Astrocyte of the spinal cord (primary cell): ENCODE results near the gene CELF3.
A peak's percentile ranks its signal among the peaks of the same experiment; 100 is the strongest.

ENCODE experiments used
- DNase-seq: peaks from one replicate; pipeline ENCODE4 v3.0.0; 2011; ENCODE audit warnings: low read depth, low spot score
- H3K4me3 ChIP-seq: 2 replicates; pipeline ENCODE4 v1.5.1; 2011; ENCODE audit warnings: low read depth, mild to moderate bottlenecking, low read length, moderate library complexity
- in situ Hi-C: cut with HindIII; loops from 2 replicates; pipeline ENCODE4 v1.10.0; 2017; ENCODE audit warnings: low sequenced_read_pairs
- TF ChIP-seq, protein P1 (sequence below): IDR thresholded peaks from 2 replicates; pipeline ENCODE4 v1.5.1; 2012; ENCODE audit warnings: low read depth, mild to moderate bottlenecking, low read length, inconsistent platforms

The CELF3 gene

DNA sequence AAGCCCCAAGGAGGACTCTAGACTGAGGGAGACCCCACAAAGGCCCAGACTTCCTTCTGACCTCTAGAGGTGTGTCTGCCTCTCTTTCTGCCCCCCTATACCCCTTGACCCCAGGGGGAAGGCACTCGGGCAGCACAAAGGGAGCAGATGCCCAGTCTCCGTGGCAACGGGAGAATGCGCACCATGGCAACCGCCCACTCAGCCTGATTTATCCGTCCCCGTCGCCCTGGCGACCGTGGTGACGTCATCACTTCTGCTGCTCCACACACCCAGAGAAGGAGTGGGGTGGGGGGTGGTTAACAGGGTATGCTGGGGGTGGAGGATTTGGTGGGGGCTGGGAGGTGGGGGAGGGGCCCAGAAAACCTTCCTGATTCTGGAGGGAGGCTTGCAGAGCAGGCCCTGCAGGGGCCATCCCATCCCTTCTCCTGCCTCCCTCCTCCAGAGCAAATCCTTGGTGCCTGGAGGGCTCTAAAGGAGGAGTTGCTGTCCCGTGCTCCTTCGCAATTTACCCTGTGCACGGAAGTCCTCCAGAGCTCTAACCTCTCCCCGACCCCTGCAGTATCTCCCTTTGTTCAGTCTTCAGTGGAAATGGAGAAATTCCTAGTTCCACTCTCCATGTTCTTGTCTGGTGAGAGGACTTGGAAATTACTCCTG, 6.3 kb downstream of the CELF3 start:
- DNase-seq: peak; percentile 20
- no peak overlapping the region for H3K4me3 ChIP-seq
- TF ChIP-seq, protein P1, sequence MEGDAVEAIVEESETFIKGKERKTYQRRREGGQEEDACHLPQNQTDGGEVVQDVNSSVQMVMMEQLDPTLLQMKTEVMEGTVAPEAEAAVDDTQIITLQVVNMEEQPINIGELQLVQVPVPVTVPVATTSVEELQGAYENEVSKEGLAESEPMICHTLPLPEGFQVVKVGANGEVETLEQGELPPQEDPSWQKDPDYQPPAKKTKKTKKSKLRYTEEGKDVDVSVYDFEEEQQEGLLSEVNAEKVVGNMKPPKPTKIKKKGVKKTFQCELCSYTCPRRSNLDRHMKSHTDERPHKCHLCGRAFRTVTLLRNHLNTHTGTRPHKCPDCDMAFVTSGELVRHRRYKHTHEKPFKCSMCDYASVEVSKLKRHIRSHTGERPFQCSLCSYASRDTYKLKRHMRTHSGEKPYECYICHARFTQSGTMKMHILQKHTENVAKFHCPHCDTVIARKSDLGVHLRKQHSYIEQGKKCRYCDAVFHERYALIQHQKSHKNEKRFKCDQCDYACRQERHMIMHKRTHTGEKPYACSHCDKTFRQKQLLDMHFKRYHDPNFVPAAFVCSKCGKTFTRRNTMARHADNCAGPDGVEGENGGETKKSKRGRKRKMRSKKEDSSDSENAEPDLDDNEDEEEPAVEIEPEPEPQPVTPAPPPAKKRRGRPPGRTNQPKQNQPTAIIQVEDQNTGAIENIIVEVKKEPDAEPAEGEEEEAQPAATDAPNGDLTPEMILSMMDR: no peak
- in situ Hi-C loops: no loop called here

DNA sequence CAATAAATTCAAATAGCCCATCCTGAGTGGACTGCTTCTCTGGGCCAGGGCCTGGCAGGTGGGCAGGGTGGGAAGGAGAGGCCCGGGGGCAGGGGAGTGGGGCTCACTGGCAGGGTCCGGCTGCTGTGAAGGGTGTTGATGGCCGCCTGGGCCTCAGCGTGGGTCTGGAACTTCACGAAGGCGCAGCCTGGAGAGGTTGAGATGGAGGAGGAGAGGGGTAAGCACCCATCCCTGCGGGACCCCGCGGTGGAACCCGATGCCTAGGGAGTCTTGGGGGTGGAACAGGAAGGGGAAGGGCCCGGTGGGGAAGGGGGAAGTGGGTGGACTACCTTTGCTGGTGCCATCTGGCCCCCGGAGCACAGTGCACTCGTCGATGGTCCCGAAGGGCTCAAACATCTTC, 7.7 kb downstream of the CELF3 start:
- TF ChIP-seq, protein P1: no peak
- no peak for DNase-seq
- in situ Hi-C loops: no loop called here
- H3K4me3 ChIP-seq: no peak overlapping the region

DNA sequence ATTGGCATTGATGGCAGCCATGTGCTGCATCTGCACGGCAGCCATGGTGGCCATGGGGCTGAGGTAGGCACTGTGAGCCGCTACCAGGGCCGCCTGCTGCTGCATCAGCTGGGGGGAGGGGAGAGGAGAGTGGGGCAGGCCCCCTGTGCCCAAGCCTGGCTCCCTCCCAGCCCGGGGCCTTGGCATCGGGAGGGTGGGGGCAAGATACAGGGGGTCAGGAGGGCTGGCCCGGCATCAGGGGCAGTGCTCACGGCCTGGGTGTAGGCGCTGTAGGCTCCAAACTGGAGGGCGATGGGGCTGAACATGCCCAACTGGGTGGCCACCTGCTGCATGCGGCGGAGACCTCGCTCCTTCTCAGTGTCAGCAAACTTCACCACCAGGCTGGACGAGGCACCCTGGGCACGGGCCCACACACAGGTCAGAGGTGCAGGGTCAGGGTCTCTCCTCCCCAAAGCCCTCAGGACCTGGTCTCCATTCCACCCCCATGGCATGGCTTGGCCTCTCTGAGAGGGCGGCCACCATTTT, 9.0 kb downstream of the CELF3 start:
- in situ Hi-C loops: no loop called here
- H3K4me3 ChIP-seq: no peak overlapping the region
- DNase-seq: no peak
- TF ChIP-seq, protein P1: no peak

DNA sequence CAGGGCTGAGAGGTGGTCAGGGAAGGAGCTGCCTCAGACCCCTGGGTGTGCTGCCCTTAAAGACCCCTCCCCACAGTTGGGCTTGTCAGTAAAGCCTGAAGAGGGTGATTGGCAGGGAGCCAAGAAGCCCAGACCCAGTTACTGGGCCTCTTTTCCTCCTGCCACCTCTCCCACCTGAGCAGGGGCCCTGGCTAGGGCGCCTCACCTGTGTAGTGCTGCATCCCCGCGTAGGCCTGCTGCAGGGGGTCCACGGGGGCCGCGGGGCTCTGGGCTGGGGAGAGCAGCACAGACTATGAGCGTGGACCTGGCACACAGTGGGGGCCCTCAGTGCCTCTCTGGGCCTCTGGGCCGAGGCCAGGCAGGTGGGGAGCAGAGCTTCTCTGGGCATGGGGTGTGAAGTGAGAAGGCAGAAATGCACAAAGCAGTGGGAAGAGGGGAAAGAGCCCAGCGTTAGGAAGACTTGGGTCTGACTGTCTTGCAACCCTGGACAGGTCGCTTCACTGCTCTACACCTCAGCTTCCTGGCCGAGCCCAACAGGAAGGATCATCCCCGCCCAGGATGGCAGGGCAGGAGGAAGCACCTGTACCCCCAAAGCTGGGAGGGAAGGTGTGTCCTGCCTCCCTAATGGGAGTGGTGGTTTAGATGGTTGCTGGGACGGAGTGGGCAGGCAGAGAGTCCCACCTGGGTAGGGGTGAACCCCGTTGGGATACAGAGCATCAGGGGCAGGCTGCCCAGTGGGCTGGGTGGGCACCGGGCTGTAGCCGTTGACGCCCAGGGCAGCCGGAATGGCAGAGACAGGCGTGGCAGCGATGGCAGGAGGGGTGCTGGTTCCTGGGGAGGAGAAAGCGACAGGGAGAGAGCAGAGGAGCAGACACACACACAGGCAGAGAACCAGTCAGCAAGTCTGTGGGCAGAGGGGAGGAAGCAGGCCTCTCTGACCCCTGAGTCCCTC, 9.9 kb downstream of the CELF3 start:
- no peak for DNase-seq
- in situ Hi-C loops: no loop called here
- TF ChIP-seq, protein P1: no peak
- no peak overlapping the region for H3K4me3 ChIP-seq

DNA sequence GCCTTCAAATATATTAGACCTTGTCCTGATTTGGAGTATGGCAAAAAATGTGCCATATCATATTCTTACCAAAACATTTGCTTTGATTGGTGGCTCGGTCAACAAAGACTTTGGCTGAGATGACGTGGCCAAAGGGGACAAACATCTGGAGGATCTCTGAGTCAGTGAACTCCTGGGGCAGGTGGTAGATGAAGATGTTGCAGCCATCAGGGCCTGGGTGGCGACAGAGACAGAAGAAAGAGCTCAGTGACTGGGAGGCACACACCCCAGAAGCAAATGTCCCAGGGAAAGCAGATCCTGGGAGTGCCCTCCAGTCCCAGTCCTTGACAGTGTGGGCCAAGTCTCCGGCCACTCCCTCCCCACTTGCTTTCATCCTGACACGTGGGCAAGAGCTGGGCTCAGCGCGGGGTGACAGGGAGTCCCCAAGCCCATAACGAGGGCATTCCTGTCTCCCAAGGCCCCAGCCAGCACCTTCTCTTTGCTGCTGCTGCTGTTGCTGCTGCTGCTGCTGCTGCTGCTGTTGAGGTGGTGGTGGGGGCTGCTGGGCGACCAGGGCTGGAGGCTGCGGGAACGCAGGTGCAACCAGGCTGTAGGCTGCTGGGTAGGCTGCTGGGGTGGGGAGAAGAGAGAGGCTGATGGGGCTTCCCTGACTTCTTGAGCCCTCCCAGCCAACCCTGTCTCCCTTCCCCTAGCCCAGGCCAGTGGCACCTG, 10.7 kb downstream of the CELF3 start:
- in situ Hi-C loops: no loop called here
- TF ChIP-seq, protein P1: no peak
- no peak overlapping the region for H3K4me3 ChIP-seq
- DNase-seq: no peak

DNA sequence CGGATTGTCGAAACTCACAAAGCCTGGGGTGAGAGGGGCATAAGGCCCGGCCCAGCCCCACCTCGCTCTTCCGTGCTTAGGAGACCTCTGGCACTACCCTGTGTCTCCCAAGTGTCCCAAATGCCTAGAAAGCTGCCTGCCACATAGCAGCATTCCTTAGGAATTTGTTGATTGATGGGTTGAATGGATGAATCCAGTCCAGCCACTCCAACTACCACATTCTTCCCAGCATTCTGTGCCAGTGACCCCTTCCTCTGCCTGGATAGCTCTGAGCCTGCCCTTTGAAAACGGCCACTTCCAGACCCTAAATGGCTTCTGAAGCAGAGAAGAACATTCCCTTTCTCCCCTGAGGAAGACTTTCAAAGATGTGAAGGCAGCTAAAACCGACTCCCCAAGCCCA, 11.5 kb downstream of the CELF3 start:
- in situ Hi-C loops: no loop called here
- TF ChIP-seq, protein P1: no peak
- no peak overlapping the region for H3K4me3 ChIP-seq
- DNase-seq: no peak
